Measurements from ENCODE around the gene GORAB.

The GORAB gene

GRCh38 chr1:170590921-170591705 lies 59.1 kb downstream of the GORAB start:
- no peak for DNase-seq (ENCODE audit: low read depth)

GRCh38 chr1:170592591-170593111 lies 60.7 kb downstream of the GORAB start:
- no peak for DNase-seq (ENCODE audit: low read depth)

- DNase-seq (ENCODE audit: low read depth), result no peak
Measured at GRCh38 chr1:170593173-170594011, 61.4 kb downstream of the GORAB start.

GRCh38 chr1:170594066-170594626 lies 62.2 kb downstream of the GORAB start:
- DNase-seq (ENCODE audit: low read depth), result no peak

GRCh38 chr1:170596701-170597100 lies 64.7 kb downstream of the GORAB start:
- DNase-seq (ENCODE audit: low read depth), result no peak

GRCh38 chr1:170598618-170599017 lies 66.7 kb downstream of the GORAB start:
- no peak for DNase-seq (ENCODE audit: low read depth)

GRCh38 chr1:170599033-170599432 lies 67.1 kb downstream of the GORAB start:
- DNase-seq (ENCODE audit: low read depth), result no peak

GRCh38 chr1:170601866-170602265 lies 69.9 kb downstream of the GORAB start:
- DNase-seq (ENCODE audit: low read depth), result no peak
